Right forelimb (tissue), 1 donor: ENCODE data around the gene GABRD.
"Not testable (repeated sequence)": the region's sequence is repeated elsewhere in the genome, so short reads cannot be mapped to it uniquely, and the experiment has no call there.

Experiments used
- DNase-seq: peaks from one replicate; pipeline ENCODE4 v3.0.0-alpha.2; 2018

The GABRD gene

GRCh38 chr1:2019172-2019543, at the start of gene GABRD:
Gene GABRD (plus strand): TSS chr1:2019345. CDS start chr1:2019424, 79 bp downstream.
- DNase-seq = no peak

DNA sequence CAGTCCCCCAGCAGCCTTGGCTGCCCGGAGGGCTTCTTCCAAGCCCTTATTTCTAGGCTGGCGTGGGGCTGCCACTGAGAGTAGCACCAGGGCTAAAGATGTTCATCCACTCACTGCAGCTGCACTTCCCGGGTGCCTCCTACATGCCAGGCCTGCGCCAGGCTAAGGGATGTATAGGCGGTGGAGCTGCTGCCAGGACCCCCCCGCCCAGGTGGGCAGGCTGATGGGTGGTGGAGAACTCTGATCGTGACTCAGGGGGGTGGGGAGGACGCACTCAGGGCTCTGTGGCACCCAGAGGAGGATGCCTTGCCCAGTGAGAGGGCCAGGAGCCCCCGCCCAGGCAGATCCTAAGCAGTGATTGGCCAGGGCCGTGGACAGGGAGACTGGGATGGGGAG, 49.6 kb upstream of the GABRD start:
- no peak for DNase-seq

GRCh38 chr1:1969953-1970716, 49.0 kb upstream of the GABRD start:
- no peak for DNase-seq

- DNase-seq = no peak
Observed at GRCh38 chr1:1971017-1971416, 48.1 kb upstream of the GABRD start.

DNA sequence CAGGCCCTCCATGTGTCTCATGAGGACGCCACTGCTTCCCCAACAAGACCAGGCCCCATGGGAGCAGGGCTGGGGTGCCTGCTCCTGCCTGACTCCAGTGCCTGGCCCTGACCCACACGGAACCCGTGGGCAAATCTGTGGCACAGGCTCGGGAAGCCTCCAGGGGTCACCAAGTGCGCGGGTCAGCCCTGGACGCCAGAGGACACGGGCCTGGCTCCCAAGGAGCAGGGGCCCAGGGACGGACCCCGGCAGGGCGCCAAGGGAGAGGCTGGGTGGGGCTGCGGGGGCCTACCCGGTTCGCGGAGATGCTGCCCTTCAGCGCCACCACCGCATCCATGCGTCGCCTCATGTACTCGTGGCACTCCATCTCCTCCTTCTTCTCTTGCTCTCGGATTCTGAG, 47.5 kb upstream of the GABRD start:
- DNase-seq = no peak

- DNase-seq = no peak
Observed at GRCh38 chr1:1972976-1973715, 46.0 kb upstream of the GABRD start.

DNA sequence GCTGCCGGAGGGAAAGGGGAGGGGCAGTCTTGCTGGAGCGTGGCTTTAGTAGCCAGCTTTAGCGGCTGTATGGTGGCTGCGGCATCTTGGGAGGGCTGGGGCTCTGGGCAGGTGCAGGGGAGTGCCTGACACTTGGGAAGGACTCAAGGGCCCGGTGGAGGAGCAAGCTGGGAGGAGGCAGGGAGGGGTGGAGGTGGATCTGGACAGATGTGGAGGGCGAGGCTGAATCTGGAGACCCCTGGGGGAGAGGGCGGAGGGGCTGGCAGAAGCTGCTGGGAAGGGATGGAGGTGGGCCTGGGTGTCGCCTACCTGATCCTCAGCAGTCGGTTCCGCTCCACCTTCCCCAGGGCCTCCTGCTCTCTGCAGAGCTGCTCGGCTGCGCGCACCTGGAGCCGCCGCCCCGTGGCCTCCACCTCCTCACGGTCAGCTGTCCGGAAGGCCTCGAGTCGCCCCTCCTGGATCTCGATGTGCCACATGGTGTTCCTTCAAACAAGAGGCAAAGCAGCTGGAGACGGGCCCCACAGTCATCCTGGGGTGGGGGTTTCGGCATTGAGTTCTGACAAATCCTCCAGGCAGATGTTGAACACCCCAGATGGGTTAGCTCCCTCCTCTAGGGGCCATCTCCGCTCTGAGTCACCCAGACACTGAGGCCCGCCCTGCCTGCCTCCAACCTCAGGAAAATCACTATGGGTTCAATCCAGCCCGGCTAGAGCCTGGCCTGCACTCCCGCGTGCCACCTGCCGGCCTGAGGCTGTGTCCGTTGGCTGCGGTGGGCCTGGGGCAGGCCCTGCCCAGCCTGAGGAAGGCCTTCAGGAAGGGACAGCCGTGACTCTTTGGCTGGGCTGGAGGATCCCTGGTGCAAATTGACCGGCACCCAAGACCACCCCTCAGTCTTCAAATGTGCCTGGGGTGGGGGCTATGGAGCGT, 45.2 kb upstream of the GABRD start:
- no peak for DNase-seq

DNA sequence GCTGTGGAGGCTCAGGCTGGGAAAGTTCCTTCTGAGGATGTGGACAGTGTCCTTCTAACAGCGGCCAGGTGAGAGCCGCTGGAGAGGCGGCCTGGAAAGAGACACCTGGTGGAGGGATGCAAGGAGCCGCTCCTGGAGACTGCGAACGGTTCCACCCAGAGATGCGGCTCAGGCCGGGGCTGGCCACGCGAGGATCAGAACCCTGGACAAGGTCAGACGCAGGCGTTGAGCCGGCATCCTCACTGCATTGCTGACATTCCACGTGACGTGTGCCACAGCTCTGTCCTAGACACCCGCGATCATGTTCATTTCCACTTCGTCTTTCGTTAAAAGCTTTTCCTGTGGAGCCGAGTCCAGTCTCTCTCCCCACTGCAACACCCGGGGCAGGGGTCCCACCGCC, 44.3 kb upstream of the GABRD start:
- DNase-seq = no peak

DNA sequence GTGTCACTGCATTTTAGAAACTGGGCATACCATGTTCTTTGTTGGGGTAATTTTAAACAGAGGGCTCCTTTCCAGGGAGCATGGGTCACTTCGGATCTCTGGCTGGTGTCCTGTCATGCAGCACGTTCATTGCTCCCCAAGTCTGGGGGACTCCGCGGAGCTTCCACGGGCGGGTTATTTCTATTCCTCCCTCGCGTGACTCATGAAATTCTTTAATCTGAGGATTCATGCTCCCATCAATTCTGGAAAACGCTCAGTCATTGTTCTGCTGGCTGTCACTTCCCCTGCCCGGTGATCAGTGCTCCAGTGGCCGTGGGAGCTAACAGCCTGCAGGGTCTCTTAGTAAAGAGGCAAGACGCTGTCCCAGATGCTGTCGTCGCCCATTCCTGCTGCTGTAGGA, 43.6 kb upstream of the GABRD start:
- no peak for DNase-seq

DNA sequence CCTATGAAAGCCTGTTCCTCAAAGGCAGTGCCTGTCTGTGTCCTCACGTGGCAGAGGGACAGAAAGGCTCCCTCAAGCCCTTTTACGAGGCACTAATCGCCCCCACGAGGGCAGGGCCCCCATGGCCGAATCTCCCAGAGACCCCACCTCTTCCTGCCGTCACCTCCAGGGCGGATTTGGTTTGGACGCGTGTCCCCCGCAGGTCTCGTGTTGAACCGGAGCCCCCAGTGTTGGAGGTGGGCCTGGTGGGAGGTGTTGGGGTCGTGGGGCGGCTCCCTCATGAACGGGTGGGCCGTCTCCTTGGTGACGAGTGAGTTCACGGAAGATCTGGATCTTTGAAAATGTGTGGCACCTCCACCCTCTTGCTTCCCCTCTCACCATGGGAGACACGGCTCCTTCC, 43.1 kb upstream of the GABRD start:
- DNase-seq = no peak

DNA sequence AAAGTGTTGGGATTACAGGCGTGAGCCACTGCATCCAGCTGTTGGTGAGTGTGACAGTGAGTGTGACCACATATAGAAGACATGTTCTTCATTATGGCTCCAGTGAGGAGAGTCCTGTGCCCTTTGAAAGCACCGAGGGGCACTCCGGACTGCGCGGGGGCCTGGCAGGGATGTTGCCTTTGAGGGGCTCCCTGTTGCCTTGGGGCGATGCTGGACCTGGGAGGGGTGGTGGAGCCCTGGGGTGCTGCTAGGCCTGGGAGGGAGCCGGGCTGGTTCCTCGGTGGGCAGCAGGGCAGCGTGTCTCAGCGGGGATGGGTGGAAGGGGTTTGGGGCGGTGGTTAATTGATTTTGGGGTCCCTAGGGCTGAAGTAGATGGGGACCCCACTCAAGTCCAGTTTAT, 41.0 kb upstream of the GABRD start:
- DNase-seq = no peak

DNA sequence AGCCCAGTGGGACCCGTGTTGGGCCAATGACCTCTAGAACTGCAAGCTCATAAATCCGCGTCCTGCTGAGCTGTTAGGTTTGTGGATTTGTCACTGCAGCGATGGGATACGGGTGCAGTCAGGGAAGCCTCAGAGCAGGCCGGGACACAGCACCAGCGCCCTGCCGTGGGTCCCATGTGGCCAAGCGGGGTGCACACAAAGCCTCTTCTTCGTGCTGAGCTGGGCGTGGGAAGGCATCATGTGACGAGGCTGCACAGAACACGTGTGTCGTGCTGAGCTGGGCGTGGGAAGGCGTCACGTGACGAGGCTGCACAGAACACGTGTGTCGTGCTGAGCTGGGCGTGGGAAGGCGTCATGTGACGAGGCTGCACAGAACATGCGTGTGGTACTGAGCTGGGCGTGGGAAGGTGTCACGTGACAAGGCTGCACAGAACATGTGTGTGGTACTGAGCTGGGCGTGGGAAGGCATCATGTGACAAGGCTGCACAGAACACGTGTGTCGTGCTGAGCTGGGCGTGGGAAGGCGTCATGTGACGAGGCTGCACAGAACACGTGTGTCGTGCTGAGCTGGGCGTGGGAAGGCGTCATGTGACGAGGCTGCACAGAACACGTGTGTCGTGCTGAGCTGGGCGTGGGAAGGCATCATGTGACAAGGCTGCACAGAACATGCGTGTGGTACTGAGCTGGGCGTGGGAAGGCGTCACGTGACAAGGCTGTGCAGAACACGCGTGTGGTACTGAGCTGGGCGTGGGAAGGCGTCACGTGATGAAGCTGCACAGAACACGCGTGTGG, 40.3 kb upstream of the GABRD start:
- DNase-seq = not testable (repeated sequence)

DNA sequence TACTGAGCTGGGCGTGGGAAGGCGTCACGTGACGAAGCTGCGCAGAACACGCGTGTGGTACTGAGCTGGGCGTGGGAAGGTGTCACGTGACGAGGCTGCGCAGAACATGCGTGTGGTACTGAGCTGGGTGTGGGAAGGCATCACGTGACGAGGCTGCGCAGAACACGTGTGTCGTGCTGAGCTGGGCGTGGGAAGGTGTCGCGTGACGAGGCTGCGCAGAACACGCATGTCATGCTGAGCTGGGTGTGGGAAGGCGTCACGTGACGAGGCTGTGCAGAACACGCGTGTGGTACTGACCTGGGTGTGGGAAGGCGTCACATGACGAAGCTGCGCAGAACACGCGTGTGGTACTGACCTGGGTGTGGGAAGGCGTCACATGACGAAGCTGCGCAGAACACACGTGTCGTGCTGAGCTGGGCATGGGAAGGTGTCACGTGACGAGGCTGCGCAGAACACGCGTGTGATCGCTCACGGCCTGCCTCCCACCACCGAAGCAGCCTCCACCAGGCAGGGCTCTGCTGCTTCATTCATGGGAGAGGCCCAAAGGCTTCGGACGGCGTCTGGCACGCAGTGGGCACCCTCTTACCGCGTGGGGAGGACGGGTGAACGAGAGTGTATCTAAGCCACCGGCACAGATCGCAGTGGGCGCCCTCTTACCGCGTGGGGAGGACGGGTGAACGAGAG, 39.5 kb upstream of the GABRD start:
- DNase-seq = no peak

DNA sequence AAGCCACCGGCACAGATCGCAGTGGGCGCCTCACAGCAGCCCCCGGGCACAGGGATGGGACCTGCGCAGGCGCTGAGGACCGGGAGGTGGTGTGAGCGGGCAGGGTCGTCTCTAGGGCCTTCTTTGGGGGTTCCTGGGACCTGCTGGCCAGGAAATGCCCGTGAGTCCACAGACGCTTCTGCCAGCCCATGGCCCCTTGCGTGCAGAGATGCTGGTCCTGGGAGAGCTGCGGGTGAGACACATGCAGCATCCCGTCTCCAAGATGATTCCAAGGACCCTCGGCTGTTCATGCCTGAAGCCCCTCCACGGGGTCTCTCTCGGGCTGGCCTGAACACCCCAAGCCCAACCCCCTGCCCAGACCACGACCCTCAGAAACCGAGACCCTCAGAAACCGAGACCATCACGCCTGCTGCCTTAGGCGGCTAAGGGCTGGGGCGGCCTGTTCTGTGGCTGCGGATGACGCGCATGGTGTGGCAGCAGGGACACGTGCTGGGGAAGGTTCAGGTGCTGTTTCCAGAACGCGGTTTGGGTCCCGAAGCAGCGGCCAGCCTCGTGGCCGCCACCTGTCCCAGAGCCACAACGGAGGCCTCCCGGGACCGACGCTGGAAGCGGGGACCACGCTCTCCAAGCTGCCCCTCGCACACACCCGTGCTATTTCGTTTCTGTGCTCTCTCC, 38.5 kb upstream of the GABRD start:
- no peak for DNase-seq

GRCh38 chr1:1981142-1981500, 38.0 kb upstream of the GABRD start:
- DNase-seq = no peak

DNA sequence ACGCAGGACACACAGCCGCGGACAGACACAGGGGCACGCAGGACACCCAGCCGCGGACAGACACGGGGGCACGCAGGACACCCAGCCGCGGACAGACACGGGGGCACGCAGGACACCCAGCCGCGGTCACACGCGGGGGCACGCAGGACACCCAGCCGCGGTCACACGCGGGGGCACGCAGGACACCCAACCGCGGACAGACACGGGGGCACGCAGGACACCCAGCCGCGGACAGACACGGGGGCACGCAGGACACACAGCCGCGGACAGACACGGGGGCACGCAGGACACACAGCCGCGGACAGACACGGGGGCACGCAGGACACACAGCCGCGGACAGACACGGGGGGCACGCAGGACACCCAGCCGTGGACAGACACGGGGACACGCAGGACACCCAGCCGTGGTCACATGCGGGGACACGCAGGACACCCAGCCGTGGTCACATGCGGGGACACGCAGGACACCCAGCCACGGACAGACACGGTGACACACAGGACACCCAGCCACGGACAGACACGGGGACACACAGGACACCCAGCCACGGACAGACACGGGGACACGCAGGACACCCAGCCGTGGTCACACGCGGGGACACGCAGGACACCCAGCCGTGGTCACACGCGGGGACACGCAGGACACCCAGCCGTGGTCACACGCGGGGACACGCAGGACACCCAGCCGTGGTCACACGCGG, 37.4 kb upstream of the GABRD start:
- not testable (repeated sequence) for DNase-seq

DNA sequence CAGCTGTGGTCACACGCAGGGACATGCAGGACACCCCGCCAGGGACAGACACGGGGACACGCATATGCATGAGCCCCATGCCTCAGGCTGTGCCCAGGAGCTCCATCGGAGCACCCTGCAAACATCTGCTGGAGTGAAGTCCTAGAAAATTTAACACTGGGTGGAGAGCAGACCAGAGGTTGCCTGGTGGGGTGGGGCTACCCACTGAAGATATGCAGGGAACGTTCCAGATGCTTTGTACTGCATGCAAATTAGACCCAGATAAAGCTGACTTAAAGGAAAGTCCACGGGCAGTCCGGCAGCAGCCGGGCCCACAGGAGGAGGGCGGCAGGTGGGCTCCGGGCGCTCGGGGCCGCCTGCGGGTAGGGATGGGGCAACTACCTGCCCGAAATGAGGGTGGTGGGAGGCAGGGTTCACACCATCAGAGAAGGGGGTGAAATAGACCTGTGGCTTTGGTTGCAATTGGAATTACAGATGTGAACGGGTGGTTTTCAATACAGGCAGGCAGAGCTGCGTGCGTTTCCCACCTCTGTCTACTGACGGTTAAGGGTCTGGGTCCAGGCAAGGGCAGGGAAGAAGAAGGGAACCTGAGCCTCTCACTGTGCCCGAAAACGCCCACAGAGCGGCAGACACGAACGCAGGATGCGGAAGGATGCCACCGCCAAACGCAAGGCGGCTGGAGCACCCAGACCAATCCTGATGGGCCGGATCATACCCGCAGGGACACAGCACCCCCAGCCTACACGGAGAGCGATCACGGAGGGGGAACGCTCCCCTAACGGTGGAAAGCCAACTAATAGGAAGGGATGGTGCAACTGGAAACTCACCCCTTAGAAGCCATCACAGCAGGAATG, 36.5 kb upstream of the GABRD start:
- DNase-seq = no peak

DNA sequence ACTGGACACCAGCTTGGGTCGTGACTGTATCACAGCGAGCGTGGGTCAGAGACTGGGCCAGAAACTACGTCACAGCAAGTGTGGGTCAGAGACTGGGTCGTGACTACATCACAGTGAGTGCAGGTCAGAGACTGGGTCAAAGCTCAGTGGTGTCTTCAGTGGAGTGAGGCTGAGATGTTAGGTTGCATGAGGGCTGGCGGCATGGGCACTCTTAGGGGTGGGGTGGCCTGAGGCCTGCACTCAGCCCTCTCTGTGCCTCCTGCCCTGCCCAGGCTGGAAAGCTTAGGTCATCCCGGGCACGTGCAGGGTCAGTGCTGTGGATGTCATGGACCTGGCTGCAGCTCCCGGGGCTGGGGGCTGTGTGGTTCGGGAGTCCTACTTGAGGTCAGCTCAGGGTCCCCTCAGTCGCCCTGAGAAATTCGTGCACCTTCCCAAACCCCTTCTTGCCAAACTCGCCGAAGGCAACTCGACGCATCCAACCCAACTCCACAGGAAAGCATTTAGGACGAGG, 34.5 kb upstream of the GABRD start:
- peak; percentile 32 for DNase-seq

DNA sequence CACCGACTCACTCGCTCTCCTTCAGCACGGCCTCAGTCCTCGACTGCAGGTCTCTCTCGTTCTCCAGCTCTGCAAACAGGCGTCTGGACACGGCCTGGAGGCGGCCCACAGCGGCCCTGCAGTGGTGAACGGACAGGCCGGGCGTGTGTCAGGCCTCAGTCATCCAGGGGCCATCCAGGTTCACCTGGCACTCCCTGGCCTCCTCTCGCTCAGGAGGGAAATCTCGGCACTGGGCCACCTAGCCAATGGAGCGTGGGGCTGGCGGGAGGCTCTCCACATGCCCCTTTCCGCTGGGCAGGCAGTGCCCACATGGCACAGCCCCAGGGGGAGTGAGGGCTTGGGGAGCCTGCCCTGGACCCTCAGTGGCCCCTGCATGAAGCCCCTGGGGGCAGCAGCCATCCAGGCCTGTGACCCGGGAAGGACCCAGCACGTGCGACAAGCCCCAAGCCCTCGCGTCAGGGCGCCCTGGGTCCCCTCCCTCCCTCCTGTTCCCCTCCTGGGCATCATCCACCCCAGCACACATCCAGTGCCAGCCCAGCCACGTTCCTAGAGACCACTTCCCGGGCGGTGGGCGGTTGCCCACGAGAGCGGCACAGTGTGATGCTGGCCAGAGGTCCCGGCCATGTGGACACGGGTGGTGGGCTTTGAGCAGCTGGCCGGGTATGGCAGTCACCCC, 33.6 kb upstream of the GABRD start:
- peak; percentile 31 for DNase-seq
